Tibial nerve (tissue), 4 donors: ENCODE measurements around the gene SEC24B.

ENCODE experiments used
- CTCF ChIP-seq, 5 experiments: fragments of 200-600 bp in 3 of 5; fragments of 450-650 bp in 2 of 5; sonication (generic) in 3 of 5; IDR thresholded peaks; one replicate each; pipeline ENCODE4 v1.5.1; 2016 to 2019; ENCODE audit warnings: antibody characterized with exemption in 5 of 5, mild to moderate bottlenecking in 3 of 5, moderate library complexity in 2 of 5
- EP300 ChIP-seq, 2 donors: sonication (generic); formaldehyde crosslinking; IDR thresholded peaks; one replicate each; pipeline ENCODE4 v1.6.1; 2017; ENCODE audit warnings: antibody characterized with exemption in 2 of 2, mild to moderate bottlenecking in 1 of 2

GRCh38 chr4:109410226-109410625, 23.4 kb upstream of the SEC24B start:
- TF ChIP-seq CTCF (IDR thresholded peaks at IDR 0.05): no peak
- no peak for TF ChIP-seq EP300 (IDR thresholded peaks at IDR 0.05)
